CD1c-positive myeloid dendritic cell (primary cell): ENCODE results near the gene GPX1.
"Not testable (repeated sequence)": the region's sequence is repeated elsewhere in the genome, so short reads cannot be mapped to it uniquely, and the experiment has no call there.

ENCODE experiments used
- DNase-seq: peaks from one replicate; pipeline ENCODE4 v3.0.0-alpha.2; 2016; ENCODE audit errors: extremely low spot score

Gene GPX1

DNA sequence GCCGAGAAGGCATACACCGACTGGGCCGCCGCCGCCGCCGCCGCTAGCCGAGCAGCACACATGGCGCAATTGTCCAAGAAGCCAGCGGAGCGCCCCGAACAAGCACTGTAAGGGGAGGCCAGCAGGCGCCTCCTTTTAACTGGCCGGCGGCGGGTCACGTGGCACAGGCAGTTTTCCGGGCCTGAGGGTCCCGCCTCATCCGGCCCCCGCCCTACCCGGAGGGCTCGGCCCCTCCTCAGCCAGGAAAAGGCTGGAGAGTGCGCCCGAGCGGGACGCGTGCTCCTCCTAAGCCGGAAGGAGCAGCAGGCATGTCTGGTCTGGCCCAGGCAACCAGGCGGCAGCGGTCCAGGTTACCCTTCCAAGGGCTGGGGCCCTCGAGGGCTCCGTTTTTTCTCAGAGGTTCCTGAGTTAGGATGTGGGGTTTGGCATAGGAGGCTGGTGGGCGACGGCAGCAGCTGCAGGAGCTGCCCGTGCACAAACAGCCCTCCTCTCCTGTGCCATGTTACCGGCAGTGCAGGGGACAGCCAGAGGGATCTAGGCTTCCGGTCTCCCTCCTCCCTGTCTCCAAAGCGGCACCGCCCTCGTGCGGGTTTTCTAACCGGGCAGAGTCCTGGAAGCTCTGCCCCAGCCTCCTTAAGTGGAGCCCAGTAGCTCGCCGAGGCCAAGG, at the start of gene GPX1:
Gene GPX1, minus strand, starts transcription at position 137 of the 667 bp plus-strand sequence. Its CDS starts 75 bp downstream, at position 62.
- DNase-seq: peak; percentile 95

DNA sequence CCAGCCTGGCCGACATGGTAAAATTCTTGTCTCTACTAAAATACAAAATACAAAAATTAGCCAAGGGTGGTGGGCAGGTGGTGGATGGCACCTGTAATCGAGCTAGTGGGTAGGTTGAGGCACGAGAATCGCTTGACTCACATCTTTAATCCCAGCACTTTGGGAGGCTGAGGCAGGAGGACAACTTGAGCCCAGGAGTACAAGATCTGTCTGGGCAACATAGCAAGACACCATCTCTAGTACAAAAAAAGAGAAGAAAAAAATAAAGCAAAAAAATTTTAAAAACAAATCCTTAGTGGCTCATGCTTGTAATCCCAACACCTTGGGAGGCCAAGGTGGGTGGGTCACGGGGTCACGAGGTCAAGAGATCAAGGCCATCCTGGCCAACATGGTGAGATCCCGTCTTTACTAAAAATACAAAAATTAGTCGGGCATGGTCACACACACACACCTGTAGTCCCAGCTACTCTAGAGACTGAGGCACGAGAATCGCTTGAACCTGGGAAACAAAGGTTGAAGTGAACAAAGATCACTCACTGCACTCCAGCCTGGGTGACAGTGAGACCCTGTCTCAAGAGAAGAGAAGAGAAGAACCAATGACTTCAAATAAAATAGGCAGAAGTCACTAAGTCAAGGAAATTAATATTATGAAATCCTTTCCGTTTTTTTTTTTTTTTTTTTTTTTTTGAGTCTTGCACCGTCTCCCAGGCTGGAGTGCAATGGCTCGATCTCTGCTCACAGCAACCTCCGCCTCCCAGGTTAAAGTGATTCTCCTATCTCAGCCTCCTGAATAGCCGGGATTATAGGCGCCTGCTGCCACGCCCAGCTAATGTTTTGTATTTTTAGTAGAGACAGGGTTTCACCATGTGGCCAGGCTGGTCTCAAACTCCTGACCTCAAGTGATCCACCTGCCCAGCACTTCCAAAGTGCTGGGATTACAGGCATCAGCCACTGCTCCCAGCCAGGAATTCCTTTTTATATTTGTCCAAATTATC, 48.7 kb upstream of the GPX1 start:
- peak; percentile 29 for DNase-seq

DNA sequence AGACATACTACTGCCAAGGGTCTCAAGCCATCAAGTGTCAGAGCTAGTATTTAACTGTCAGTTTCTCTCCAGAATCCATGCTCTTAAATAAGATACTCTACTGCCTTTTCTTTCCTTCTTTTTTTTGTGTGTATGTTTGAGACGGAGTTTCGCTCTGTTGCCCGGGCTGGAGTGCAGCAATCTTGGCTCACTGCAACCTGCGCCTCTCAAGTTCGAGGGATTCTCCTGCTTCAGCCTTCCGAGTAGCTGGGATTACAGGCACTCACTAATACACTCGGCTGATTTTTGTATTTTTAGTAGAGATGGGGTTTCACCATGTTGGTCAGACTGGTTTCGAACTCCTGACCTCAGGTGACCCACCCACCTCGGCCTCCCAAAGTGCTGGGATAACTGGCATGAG, 47.4 kb upstream of the GPX1 start:
- DNase-seq: not testable (repeated sequence)

DNA sequence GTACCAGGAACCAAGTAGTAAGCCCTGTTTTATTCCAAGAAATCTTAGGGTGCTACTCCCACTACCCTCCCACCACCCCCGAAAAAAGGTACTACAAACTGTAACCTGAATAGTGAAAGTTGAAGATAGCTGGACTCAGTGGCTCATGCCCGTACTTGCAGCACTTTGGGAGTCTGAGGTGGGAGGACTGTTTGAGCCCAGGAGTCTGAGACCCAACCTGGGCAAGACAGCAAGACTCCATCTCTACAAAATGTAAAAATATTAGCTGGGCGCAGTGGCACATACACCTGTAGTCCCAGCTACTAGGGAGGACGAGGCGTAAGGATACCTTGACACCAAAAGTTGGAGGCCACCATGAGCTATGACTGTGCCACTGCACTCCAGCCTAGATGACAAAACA, 45.7 kb upstream of the GPX1 start:
- DNase-seq: no peak

DNA sequence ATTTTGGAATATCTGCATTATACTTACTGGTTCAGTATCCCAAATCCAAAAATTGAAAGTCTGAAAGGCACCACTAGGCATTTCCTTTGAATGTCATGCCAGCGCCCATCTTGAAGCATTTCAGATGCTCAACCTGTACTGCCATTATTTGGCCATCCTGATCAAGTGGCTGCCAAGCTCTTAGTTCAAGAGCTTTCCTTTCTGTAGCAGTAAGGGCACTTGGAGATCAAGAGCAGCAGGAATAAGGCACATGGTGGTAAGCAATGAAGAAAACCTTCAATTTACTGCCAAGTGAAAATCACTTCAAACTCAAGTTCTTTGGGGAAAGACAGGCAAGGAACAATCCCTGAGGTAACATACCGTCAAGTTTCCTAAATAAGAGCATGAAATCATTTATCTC, 43.6 kb upstream of the GPX1 start:
- DNase-seq: no peak

DNA sequence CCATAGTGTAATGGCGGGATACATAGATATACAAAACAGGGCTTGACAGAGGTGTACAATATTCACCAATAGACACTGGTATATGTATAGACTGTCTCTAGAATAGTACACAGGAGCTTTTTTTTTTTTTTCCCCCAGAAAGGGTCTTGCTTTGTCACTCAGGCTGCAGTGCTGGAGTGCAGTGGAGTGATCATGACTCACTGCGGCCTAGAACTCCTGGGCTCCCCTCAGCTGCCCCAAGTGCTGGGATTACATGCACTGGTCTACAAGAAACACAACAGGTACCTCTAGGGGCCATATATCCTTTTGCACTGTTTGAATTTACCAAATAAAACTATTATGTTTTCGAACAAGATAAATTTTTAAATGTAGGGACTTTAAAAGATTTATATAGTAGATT, 41.3 kb upstream of the GPX1 start:
- no peak for DNase-seq

DNA sequence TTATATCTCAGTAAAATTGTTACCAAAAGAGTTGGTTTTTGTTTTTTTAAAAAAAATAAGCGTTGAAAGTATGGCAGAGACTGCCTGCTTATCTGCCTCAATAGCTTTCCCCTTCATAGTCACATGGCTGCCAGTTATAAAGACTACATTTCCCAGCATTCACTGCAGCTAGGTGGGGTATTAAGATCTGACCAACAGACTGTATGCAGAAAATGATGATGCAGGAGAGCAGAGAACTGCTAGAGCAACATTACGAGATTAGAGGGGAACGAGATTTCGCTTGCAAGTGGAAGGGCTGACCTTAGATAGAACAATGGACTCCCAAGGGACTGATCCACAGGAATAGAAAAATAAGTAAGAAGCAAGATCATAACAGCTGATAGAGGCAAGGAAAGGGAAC, 39.3 kb upstream of the GPX1 start:
- no peak for DNase-seq

DNA sequence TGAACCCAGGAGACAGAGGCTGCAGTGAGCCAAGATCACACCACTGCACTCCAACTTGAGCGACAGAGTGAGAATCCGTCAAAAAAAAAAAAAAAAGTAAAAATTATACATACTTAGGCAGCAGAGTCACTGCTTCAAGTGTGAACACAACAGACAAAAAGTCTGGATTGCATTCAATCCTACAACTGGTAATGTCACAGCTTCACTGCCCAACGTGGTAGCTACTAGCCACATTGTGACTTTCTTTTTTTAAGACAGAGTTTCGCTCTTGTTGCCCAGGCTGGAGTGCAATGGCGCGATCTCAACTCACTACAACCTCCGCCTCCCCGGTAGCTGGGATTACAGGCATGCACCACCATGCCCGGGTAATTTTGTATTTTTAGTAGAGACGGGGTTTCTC, 33.2 kb upstream of the GPX1 start:
- not testable (repeated sequence) for DNase-seq

DNA sequence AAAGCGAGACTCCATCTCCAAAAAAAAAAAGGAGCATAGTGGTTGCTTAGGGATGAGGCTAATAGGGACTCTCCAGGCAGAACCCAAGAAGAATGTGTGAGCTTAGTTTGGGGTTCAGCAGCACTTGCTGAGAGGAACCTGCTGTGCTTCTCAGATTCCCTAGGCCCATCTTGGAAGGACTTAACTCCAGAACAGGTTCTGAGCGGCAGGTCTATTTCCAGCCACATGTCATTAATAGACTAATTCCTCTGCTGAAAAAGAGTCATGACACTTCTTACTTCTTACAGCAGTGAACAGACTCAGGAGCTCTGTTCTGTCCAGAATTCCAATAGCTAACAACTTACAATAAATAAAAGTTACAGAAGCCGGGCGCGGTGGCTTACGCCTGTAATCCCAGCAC, 31.1 kb upstream of the GPX1 start:
- no peak for DNase-seq

DNA sequence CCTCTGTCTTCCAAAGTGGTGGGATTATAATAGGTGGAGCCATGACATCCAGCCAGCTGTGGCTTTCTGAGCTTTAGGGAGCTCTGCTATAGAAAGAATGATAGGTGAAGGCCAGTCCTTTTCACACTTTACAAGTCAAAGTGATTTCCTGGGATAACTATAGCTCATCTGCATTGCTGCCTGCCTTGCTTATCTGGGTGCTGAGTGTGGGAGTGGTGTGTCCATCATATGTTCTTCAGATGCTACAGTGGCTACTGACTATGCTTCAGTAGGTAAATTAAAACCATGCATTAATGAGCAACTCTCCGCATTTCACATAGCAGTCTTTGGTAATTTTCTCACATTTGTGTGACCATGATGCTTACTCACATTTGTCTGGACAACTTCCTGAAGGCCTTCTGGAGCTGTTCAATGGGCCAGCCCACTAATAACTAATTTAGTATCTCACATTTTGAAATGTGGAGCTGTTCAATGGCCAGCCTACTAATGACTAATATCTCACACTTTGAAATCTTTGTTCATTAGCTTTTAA, 30.2 kb upstream of the GPX1 start:
- DNase-seq: no peak

DNA sequence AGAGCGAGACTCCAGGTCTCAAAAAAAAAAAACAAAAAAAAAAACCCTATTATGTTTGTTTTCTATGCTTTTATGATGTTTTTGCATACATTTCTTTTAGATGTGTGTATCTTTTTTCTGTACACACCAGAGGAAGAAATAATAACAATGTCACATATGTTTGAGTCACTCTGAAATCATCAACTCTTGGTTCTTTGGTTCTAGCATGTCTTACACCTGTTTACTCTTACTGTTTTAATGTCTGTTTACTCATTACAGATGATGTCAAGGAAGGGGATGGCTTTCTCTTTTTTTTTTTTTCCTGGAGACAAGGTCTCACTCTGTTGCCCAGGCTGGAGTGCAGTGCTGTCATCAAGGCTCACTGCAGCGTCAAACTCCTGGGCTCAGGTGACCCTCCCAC, 29.6 kb upstream of the GPX1 start:
- no peak for DNase-seq

DNA sequence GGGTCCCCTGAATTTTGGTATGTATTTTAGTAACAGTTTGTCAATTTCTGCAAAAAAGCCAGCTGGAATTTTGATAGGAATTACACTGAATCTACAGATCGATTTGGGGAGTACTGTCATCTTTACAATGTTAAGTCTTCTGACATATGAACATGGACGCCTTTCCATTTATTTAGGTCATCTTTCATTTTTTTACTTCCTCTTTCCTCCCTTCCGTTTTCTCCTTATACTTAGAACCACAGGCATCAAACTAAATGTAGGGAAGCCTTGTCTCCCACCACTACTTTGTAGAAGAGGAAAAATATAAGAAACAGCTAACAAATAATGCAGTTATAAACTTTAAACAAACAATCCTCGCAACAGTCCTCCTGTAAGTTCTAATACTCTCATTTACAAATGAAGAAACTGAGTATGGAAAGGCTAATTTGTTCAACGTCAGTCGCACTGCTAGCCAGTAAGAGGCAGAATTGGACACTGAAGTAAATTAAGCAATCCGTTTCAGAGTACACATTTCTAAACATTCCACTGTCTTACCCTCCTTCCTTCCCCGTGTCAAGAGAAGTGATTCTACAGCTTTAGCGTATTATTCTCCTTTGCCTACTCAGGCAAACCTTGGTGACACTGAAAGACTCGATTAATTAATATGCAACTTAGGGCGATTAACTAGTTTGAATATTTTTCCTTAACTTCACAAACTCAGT, 28.1 kb upstream of the GPX1 start:
- peak; percentile 66 for DNase-seq

DNA sequence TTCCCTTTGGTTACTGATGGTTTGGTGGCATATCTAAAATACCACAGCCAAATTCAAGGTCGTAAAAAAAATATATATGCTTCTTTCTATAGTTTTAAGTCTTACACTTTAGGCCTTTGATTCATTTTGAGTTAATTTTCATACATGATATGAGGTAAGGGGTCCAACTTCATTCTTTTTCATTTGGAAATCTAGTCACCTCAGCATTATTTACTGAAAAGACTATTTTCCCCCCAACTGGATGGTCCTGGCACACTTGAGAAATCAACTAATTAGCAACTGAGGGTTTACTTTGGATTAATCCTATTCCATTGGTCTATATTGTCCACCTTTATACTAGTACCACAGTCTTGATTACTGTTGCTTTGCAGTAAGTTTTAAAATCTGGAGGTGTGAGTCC, 27.5 kb upstream of the GPX1 start:
- DNase-seq: no peak

DNA sequence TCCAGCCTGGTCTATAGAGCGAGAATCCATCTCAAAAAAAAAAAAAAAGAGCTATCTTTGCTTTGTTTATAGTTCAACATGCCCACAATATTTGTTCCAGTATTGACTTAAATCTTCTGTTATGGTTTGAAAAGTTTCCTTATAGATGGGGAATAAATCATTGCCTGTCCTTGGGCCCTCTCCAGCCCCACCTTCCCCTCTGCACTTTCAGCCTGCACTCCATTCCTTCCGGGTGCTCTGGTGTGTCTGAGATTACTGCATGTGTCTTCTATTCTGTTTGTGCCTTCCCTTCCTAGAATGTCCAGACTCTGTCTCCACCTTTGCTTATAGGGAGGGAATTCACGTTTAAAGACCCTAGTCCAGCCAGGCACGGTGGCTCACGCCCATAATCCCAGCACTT, 25.2 kb upstream of the GPX1 start:
- no peak for DNase-seq

DNA sequence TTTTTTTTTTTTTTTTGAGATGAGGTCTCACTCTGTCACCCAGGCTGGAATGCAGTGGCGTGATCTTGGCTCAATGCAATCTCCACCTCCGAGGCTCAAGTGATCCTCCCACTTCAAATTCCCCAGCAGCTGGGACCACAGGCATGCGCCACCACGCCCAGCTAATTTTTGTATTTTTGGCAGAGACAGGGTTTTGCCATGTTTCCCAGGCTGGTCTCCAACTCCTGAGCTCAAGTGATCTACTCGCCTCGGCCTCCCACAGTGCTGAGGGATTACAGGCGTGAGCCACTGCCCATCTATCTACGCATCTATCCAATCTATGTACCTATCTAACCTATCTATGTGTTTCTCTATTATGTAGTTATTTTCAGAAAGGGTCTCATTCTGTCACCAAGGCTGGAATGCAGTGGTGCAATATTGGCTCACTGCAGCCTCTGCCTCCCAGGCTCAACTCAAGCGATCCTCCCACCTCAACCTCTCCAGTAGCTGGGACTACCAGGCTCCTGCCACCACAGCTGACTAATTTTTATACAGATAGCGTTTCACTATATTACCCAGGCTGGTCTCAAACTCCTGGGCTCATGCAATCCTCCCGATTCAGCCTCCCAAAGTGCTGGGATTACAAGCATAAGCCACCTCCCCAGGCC, 20.2 kb upstream of the GPX1 start:
- no peak for DNase-seq

DNA sequence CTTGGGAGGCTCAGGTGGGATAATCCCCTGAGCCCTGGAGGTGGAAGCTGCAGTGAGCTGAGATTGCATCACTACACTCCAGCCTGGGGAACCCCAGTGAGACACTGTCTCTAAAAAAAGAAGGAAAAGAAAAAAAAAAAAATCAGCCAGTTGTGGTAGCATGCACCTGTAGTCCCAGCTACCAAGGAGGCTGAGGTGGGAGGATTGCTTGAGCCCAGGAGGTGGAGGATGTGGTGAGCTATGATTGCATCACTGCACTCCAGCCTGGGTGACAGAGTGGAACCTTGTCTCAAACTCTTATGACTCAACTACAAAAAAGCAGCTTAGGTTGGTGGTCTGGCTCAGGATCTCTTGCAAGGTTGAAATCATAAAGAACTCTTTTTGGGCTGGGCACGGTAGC, 19.3 kb upstream of the GPX1 start:
- peak; percentile 22 for DNase-seq

DNA sequence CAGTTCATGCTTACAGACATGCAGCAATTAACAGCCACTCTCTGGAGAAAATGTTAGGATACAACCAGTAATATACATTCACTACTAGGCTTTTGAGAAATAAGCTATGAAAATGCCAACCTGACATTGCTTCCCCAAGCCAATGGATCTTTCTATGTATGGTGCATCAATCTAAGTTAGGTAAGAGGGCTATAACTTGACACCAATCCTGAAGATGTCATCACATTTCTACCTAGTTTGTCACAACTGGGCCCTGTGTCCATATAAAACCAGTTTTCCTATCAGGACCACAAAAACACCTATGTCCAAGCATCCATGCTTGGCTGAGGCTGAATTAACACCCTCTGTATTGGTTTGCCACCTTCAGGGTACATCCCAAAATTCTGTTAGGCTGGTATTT, 13.8 kb upstream of the GPX1 start:
- DNase-seq: no peak

DNA sequence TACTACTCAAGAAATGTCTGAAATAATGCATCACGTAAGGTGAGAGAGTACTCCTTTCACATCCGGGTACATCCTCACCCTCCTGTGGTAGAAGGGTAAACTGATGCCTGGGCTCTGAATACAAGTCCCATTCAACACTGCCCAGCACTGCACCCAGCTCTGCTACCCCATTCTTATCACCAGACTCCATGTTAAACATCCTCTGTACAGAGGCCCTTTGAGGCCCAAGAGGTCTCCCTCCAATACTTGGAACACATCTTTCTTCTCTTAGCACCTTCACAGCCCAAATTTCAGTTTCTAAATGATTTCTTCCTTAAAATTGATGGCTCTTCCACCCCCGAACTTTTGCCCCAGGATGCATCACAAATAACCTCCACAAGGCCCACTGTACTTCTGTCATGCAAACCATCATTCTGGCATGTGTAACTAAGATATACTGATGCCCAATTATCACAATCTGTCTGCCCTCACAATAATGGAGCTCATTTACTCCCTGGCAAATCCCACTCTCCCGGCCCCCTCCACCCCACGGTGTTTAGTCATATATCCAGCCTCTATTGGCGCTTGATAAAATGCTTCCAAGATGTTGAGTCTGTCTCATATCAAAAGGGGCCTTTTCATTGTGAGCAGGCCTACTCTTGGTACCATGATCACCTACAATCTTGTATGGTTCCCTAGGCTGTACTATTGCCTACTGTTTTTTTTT, 12.6 kb upstream of the GPX1 start:
- DNase-seq: no peak

DNA sequence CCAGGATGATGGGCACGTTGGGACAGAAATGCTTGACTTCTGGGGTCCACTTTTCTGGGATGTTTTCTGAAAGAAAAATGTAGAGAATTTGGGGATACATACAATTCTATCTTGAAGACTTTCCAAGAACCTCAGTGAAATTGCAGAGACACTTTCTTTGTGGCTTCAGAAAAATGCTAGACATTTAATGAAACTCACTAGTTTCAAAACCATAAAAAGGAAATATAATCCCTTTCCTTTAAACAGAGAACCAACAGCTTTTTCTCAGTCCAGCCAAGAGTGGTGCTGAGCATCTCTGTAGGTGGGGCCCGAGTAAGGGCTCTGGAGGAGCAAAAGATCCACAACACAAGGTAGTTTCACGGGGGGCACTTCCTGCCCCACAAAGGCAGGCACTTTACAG, 4.4 kb upstream of the GPX1 start:
- DNase-seq: no peak

DNA sequence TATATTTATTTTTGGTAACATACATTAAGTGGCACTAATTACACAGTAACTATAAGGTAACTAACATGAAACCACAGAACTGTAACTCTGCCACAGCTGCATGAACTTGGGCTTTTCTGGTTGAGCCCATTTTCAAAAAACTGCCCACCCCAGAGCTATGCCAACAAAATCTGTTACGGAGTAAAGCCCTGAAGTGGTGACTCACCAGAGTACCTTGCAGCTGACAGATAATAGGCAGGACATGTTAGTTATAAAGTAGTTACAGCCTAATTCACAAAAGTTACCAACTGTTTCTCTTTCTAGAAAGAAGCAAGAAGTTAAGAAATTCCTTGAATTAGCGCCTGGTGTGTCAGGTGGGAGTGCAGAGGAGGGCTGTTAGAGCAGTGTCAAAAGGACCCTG, 1.5 kb upstream of the GPX1 start:
- DNase-seq: no peak

DNA sequence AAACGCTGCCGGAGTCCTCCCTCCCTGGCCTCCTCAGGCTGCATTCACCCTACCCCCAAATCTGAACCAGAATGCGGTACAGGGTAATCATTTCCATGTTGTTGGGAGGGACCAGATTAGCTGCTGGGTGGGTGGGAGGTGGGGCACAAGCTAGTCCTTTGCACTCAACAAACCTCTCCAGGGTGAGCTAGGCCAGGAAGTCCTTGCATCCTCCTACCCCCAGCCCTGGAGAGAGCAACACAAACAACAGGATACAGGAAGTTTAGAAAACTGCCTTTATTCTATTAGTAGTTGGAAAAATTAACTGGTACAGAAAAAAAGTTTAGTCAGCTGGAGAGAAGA, 702 bp upstream of the GPX1 start:
- DNase-seq: peak; percentile 65
